Left renal cortex interstitium (tissue), 4 donors: Measurements from ENCODE around the gene ASTN1. TPM values are rescaled to one million over a fixed set of nuclear protein-coding genes. Genes with fewer than 3 reads are reported as not detected.

Experiments
- DNase-seq, 4 donors: peaks; one replicate each; pipeline ENCODE4 v3.0.0-alpha.2; 2013; ENCODE audit warnings: low read depth in 4 of 4, low spot score in 2 of 4, missing footprints in 1 of 4
- polyA plus RNA-seq, 4 donors: library from polyadenylated mRNA; unstranded; fragments of 120-200 nt; gene quantifications; one replicate each; pipeline ENCODE4 v1.2.1, GENCODE V29; 2013; ENCODE audit not compliant: insufficient read length in 4 of 4

ASTN1 gene
- 1 to 10 TPM; 1.6 to 2.1 (median 1.8) TPM for polyA plus RNA-seq

- peak in 1 of 4 donors; percentile 36 for DNase-seq
Observed at GRCh38 chr1:177164380-177165068, at the start of gene ASTN1. ASTN1 (minus strand) TSS chr1:177164712; CDS start chr1:177164676, 36 bp downstream.

DNA sequence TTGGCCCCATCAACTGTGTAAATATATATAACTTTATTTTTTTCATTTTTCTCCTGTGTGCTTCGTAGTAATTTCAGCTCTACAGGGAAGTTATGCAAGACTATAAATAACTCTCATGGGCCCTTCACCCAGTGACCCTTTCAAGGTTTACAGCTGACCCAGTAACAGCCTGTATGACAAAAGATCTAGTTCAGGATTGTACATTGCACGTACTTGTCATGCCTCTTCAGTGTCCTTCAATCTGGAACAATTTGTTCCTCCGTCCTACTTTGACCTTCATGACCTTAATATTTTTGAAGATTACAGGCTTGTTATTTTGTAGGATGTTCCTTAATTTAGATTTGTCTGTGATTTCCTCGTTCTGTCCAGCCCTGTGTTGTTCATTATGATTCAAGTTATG, 46.7 kb upstream of the ASTN1 start:
- no peak for DNase-seq

- no peak for DNase-seq
Observed at GRCh38 chr1:177210071-177210470, 45.6 kb upstream of the ASTN1 start.

DNA sequence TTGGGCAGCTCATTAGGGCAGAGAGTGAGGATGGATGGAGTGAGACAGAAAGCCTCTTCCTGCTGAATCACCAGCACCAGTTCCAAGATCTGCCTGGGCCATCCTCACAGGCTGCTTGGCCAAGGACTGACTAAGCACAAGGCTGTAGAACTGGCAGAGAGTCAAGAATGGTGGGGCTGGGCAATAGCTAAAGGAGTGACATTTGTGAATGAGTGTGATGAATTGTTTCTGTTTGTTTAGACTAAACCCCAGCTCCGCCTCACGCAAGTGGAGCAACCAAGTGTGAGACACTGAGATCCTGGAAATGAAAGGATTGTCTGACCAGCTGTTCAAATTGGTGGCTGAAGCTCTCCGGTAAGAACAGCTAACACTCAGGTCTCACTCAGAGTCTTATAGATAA, 44.8 kb upstream of the ASTN1 start:
- peak in 2 of 4 donors; percentile 11 to 25 for DNase-seq

GRCh38 chr1:177208920-177209319, 44.4 kb upstream of the ASTN1 start:
- no peak for DNase-seq

GRCh38 chr1:177206831-177207355, 42.4 kb upstream of the ASTN1 start:
- DNase-seq, result no peak

DNA sequence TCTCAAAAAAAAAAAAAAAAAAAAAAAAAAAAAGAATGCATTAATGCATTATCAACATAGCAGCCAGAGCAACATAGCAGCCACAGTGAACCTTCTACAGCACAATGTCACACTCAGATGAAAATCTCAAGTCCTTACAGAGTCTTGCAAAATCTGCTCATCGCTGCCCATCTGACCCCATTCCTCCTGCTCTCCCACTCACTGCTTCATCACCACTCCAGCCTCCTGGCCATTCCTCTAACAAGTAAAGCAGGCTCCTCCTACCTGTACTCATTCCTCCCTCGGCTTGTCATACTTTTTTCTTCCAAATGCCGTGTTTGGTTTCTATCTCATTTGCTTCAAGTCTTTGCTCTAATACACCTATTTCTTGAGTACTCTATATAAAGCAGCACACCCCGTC, 35.8 kb upstream of the ASTN1 start:
- no peak for DNase-seq

DNA sequence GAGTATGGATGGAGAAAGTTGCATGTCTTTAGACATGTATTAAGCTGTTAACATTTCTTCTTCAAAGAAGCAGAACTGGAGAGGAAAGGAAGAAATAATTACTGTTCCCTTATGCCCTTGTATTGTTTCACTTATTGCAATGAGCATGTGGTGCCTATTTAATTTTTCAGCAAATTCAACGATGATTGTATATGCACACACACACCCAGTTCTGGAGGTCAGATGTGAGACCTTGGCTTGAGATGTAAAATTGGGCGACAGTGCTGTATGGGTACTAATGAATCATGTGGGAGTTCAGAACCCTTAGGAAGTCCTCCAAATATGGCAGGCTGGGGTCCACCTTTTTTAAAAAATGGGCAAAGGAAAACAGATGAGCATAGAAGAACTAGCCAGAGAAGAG, 33.7 kb upstream of the ASTN1 start:
- DNase-seq, result no peak

DNA sequence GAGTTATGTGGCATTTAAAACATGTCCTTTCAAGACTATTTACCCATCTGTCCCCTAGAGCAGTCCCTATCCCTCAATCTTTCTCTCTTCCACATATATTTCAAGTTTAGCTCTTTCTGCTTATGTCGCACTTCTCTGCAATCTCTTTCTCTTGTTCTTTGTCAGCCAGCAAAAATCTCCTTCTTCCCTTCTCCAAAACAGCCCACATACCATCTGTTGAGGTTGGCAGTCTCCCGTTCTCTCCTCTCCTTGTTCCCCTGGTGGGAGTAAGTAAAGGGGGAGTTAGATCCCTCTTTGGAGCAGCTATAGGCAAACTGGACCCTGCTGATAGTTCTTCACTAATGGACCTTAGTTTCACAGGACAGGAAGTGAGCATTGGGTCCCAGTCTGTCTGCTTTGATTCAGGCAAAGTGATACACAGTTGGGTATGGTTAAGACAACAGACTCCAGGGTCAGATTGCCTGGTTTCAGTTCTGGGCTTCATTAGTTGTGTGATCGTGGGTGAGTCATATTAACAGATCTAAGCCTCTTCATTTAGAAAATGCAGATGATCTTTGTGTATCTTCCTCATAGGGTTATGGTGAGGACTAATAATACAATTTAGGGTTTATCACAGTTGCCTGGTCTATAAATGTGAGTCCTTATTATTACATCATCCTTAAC, 25.9 kb upstream of the ASTN1 start:
- DNase-seq, result no peak

DNA sequence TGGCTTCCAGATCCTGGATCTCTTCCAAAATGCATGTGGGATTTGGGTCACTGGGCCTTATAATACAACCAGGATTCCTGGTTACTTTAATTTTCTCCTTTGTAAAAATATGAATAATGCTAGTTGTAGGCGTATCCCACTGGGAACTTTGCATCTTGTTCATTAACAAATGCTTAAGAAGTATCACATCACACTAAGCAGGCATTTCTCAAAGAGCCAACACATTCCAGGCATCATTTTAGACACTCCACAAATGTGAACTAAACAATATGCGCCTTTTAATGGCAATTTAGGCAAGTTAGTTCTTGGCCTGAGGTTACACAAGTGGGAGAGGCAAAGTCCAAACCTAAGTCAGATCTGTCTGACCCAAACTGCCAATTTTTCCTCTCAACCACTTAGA, 22.1 kb upstream of the ASTN1 start:
- DNase-seq, result no peak

- no peak for DNase-seq
Observed at GRCh38 chr1:177185209-177185608, 20.7 kb upstream of the ASTN1 start.

DNA sequence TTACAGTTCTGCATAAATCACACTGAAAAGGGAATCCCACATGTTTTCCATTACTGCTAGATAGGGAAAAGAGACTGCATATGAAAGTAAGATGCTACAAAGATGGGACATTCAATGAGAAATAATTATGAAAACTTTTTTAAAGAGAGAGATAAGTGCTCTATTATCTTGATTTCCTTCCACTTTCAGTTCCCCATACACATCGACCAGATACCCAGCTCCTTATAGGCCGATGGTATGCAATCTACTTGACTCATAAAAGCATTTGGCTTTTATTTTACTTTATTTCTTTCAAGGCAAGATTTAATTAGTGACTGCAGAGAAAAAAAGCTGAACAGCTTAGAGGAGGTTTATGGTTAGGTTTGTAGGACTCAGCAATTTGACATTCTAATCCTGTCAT, 19.3 kb upstream of the ASTN1 start:
- DNase-seq, result no peak

- DNase-seq, result peak in 1 of 4 donors; percentile 43
Observed at GRCh38 chr1:177181631-177182291, 17.2 kb upstream of the ASTN1 start.

- DNase-seq, result no peak
Observed at GRCh38 chr1:177181280-177181630, 16.7 kb upstream of the ASTN1 start.

GRCh38 chr1:177174921-177175634, 10.6 kb upstream of the ASTN1 start:
- no peak for DNase-seq

DNA sequence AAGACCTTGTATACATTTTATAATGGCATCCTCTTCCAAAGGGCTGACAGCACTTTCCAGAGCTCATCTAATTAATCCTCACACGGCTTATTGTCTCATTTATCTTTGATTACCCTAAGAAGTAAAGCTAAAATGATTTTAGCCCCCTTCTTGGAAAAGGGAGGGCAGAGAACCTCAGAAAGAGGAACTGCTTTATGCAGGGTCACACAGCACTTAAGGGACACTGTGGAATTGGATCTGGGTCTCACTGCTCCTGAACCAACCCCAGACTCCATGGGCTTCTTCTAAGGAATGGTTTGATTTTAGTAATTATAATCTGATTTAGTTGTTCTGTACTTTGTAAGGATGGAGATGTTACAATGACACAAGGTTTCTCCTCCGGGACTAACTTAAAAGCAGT, 9.5 kb upstream of the ASTN1 start:
- DNase-seq, result no peak

GRCh38 chr1:177172866-177173265, 8.4 kb upstream of the ASTN1 start:
- no peak for DNase-seq

- no peak for DNase-seq
Observed at GRCh38 chr1:177172272-177172671, 7.8 kb upstream of the ASTN1 start.

DNA sequence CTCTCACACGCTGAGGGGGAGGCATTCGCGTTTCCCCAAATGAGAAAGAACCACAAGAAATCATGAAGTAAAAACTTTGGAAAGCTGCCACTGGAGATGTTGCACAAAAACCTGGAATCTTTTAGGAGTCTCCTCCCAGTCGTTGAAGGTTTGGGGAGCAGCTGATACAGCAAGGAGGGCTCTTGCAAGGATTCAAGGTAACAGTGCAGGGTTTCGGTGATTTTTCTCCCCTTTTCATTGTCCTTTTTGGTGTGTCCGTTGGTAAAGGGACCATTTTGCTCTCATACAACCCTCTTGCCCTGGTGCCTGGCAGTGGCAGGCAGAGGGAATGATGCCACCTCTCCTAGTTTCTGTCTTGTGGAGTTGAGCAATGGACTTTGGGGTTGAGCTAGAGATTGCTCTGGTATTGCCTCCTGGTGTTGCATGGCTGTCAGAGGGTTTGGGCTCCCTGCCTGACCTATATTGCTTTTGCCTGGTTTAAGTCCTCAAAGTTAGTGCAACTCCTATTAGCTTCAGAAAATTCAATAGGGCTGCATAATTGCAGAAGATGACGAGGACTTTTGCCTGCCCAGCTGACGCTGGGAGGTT, 7.1 kb upstream of the ASTN1 start:
- DNase-seq, result no peak

GRCh38 chr1:177170756-177171535, 6.4 kb upstream of the ASTN1 start, which contains the start of gene BRINP2:
BRINP2 (plus strand) TSS chr1:177170958; CDS start chr1:177229877, 58,919 bp downstream.
- DNase-seq, result no peak
